Adrenal gland (tissue), 12 donors: ENCODE data around the gene PNPLA2. TPM values are rescaled to one million over a fixed set of nuclear protein-coding genes. Genes with fewer than 3 reads are reported as not detected.

Source experiments
- DNase-seq, 7 donors: peaks; one replicate each; pipeline ENCODE4 v3.0.0-alpha.2; 2019 to 2020
- H3K27ac ChIP-seq, 5 donors: fragments of 200-600 bp; sonication (generic) in 4 of 5; 1 replicate in 3 of 5; 2 replicates in 2 of 5; pipeline versions ENCODE4 v1.5.1 to v1.8.0; 2016 to 2020; ENCODE audit warnings: mild to moderate bottlenecking in 1 of 5
- H3K27me3 ChIP-seq: fragments of 200-600 bp; 2 replicates; pipeline ENCODE4 v1.8.0; 2021
- H3K36me3 ChIP-seq, 2 donors: fragments of 200-600 bp; replicated peaks in 1 of 2; 1 replicate in 1 of 2; 2 replicates in 1 of 2; pipeline versions ENCODE4 v1.5.1 to v1.8.0; 2018 to 2022
- H3K4me1 ChIP-seq, 2 donors: fragments of 200-600 bp; replicated peaks in 1 of 2; 1 replicate in 1 of 2; 2 replicates in 1 of 2; pipeline versions ENCODE4 v1.5.1 to v1.8.0; 2018 to 2021
- H3K4me3 ChIP-seq, 4 donors: fragments of 200-600 bp; sonication (generic) in 3 of 4; one replicate each; pipeline ENCODE4 v1.5.1; 2016 to 2018
- H3K9me3 ChIP-seq, 3 donors: fragments of 200-600 bp; sonication (generic) in 1 of 3; replicated peaks in 1 of 3; 1 replicate in 2 of 3; 2 replicates in 1 of 3; pipeline versions ENCODE4 v1.5.1 to v1.8.0; 2016 to 2021
- POLR2A ChIP-seq, 2 donors: fragments of 450-650 bp; IDR thresholded peaks; one replicate each; pipeline ENCODE4 v1.6.1; 2017; ENCODE audit warnings: antibody characterized with exemption in 2 of 2, mild to moderate bottlenecking in 2 of 2, moderate library complexity in 1 of 2
- WGBS, 4 donors: extraction: QIAGEN DNeasy Blood & Tissue Kit in 2 of 4; methylation state at CpG; one replicate each; pipeline versions ENCODE4 v1.1.5 to v1.1.7; 2013 to 2017; 5-methylcytosine and 5-hydroxymethylcytosine counted together
- intact Hi-C, 2 donors: fragments of 100-400 bp; cut with DNase I; formaldehyde crosslinking; loops; one replicate each; pipeline versions ENCODE4 v1.14.1 to v1.15.0; 2022 to 2023
- polyA plus RNA-seq, 3 donors: library from polyadenylated mRNA; stranded (reverse); fragments of 200-250 nt in 2 of 3; fragments of 350-450 nt in 1 of 3; fragmentation: Illumina TruSeq in 1 of 3; extraction: RNeasy Lipid Tissue Mini Kit (QIAGEN cat#74804) in 1 of 3; gene quantifications; one replicate each; pipeline ENCODE4 v1.2.3, GENCODE V29; 2013 to 2014
- total RNA-seq, 9 donors: library from RNA; depleted of rRNA in 4 of 9; stranded (reverse); fragments of >200 nt in 4 of 9; fragments of 120-200 nt in 1 of 9; fragmentation: NEBNext Ultra II Directional in 1 of 9; extraction: Animal tissue kit (Norgen Biotek cat#: 25700) in 1 of 9; gene quantifications; one replicate each; pipeline versions ENCODE4 v1.1.0 to v1.2.4, GENCODE V29; 2013 to 2023
- TF ChIP-seq, protein P1 (sequence below), 6 experiments: fragments of 450-650 bp in 4 of 6; fragments of 200-600 bp in 2 of 6; sonication (generic) in 1 of 6; IDR thresholded peaks; 1 replicate in 5 of 6; 2 replicates in 1 of 6; pipeline versions ENCODE4 v1.5.1 to v1.8.0; 2016 to 2021; ENCODE audit warnings: antibody characterized with exemption in 6 of 6, mild to moderate bottlenecking in 2 of 6, moderate library complexity in 1 of 6
- donor health status: healthy with polysubstance abuse.
- donor health status: Bipolar disorder and iron deficiency.
- donor health status: DM: yes; HTN: yes; CAD: no.
- donor health status: DM: no; HTN: no; CAD: no.
- donor health status: DM: no; HTN: no; CAD: no.
- donor health status: DM: yes; HTN: yes; CAD: no.

The PNPLA2 gene
- total and polyA plus RNA-seq, 12 donors, result 24.1 to 403 (median 124) TPM

DNA sequence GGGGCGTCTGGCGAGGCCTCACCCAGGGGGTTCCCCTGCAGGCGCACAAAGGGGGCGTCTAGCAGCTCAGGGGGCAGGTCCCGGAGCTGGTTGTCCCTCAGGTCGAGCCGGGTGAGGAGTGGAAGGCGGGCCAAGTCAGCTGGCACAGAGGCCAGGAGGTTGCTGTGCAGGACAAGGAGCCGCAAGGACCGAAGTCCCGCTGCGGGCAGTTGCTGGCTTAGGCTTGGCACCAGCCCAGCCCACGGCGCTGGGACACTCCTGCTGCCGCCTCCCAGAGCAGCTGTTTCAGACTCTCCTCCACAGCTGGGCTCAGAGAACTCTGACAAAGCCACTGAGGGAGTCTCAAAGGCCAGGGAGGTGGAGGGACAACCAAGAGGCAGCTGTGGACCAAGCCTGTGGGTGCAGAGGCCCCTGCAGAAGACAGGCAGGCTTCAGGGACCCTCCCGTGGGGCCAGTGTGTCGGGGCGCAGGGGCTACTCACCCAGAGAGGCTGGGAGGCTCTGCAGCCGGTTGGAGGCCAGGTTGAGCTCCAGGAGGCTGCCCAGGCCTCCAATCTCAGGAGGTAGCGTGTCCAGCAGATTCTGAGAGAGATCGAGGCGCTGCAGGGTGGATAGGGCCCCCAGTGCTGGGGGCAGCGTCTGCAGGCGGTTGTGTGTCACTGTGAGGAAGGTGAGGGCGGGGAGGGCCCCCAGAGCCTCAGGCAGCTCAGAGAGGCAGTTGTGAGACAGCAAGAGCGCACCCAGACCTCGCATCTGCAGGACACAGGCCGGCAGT, 15.8 kb upstream of the PNPLA2 start:
- Histone ChIP-seq H3K27me3 (no peaks in the 10 kb centered on the region), H3K9me3 (no peaks in the 10 kb centered on the region), H3K27ac (no peak overlapping the region), H3K36me3 (peaks cover 0 to 42% of the 10 kb centered on the region in 2 donors), H3K4me1 (peaks cover 8 to 17% of the 10 kb centered on the region in 2 donors), H3K4me3 (no peak overlapping the region)
- intact Hi-C loops, result no loop called here
- DNase-seq, result no peak
- no peak for TF ChIP-seq POLR2A (IDR thresholded peaks at IDR 0.05)
- TF ChIP-seq, protein P1, sequence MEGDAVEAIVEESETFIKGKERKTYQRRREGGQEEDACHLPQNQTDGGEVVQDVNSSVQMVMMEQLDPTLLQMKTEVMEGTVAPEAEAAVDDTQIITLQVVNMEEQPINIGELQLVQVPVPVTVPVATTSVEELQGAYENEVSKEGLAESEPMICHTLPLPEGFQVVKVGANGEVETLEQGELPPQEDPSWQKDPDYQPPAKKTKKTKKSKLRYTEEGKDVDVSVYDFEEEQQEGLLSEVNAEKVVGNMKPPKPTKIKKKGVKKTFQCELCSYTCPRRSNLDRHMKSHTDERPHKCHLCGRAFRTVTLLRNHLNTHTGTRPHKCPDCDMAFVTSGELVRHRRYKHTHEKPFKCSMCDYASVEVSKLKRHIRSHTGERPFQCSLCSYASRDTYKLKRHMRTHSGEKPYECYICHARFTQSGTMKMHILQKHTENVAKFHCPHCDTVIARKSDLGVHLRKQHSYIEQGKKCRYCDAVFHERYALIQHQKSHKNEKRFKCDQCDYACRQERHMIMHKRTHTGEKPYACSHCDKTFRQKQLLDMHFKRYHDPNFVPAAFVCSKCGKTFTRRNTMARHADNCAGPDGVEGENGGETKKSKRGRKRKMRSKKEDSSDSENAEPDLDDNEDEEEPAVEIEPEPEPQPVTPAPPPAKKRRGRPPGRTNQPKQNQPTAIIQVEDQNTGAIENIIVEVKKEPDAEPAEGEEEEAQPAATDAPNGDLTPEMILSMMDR (IDR thresholded peaks at IDR 0.05), result no peak
- 91 to 95% (median 94%) methylated on average over 6 to 28 of the region's 28 CpGs for WGBS, 4 donors

DNA sequence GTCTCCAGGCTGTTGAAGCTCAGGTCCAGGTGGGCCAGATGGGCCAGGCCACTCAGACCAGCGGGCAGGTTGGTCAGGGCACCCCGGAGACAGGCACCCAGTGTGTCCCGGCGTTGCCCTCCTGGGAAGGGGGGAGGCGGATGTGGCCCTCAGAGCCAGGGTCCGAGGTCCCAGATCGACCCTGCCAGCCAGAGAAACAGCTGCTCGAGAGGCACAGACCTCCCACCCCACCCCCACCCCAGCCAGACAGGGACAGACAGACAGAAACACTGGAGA, 15.3 kb upstream of the PNPLA2 start:
- TF ChIP-seq, protein P1 (IDR thresholded peaks at IDR 0.05), result no peak
- no peak for TF ChIP-seq POLR2A (IDR thresholded peaks at IDR 0.05)
- H3K4me3 ChIP-seq, result no peak overlapping the region
- DNase-seq, result no peak
- H3K36me3 ChIP-seq, result peaks cover 0 to 42% of the 10 kb centered on the region in 2 donors
- H3K27ac ChIP-seq, result no peak overlapping the region
- H3K9me3 ChIP-seq, result no peaks in the 10 kb centered on the region
- H3K27me3 ChIP-seq, result no peaks in the 10 kb centered on the region
- WGBS, 4 donors, result 56 to 95% (median 91%) methylated on average over 3 to 8 of the region's 8 CpGs; no CpG with 5 or more reads in 1 of the 4 donors
- intact Hi-C loops, result no loop called here
- H3K4me1 ChIP-seq, result peaks cover 9 to 18% of the 10 kb centered on the region in 2 donors

DNA sequence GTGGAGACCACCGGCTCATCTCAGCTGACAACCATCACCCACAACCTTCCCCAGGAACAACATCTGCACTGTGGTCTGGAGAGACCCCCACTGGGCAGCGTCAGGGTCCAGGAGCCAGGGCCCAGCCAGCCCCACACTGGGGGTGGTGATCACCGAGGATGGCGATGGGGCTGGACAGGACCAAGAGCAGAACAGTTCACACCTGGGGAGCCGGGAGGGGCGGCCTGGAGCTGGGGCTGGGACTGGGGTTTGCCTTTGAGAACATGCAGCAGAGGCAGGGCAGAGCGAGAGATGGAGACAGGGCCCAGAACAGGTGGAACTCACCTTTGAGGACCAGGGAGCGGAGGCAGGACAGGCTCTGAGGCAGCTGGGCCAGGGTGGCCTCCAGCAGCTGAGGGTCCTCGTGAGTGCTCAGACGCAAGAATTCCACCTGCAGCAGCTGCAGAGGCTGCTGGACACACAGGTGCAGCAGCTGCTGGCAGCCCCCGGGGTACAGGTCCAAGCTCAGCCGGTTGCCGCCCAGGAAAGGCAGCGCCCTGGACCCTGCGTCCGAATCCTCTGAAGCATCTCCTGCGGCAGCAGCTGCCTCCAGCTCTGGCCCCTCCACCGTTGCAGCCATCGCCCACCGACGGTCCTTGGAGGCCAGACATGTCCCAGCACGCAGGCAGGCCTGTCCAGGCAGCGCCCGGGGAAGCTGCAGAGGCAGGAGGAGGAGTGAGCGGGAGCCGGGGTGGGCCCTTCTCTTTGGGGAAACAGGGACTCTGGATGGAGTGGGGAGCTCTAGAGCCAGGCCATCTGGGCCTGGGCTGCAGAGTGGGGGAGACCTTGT, 14.7 kb upstream of the PNPLA2 start:
- H3K36me3 ChIP-seq, result peaks cover 0 to 41% of the 10 kb centered on the region in 2 donors
- WGBS, 4 donors, result 58 to 72% (median 60%) methylated on average over 8 to 26 of the region's 26 CpGs
- no peaks in the 10 kb centered on the region for H3K27me3 ChIP-seq
- H3K4me3 ChIP-seq, result peak overlapping the region in 1 of 4 donors; percentile 59
- TF ChIP-seq, protein P1 (IDR thresholded peaks at IDR 0.05), result no peak
- no peak for TF ChIP-seq POLR2A (IDR thresholded peaks at IDR 0.05)
- H3K9me3 ChIP-seq, result no peaks in the 10 kb centered on the region
- intact Hi-C loops, result no loop called here
- peaks cover 15 to 21% of the 10 kb centered on the region in 2 donors for H3K4me1 ChIP-seq
- H3K27ac ChIP-seq, result no peak overlapping the region
- DNase-seq, result peak in 1 of 7 donors; percentile 35

DNA sequence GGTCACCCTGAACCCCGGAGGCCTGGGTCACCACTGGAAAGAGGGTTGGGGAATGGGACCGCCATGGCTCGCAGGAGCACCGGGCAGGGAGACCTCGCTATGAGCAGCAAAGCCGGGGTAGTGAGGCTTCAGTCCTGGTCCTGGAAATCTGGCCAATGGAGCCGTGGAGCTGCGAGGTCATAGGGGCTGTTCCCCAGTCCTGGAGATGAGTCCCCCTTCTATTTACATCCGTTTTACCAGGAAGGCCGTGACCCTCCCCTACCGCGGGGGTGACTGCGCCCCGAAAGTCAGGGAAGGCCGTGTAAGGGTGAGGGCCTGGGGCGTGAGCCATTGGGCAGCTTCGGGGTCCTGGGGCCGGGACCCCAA, 14.1 kb upstream of the PNPLA2 start:
- H3K9me3 ChIP-seq, result no peaks in the 10 kb centered on the region
- peaks cover 0 to 35% of the 10 kb centered on the region in 2 donors for H3K36me3 ChIP-seq
- peak overlapping the region in 2 of 4 donors; percentile 56 to 59 for H3K4me3 ChIP-seq
- intact Hi-C loops, result no loop called here
- TF ChIP-seq, protein P1 (IDR thresholded peaks at IDR 0.05), result no peak
- TF ChIP-seq POLR2A (IDR thresholded peaks at IDR 0.05), result no peak
- peak overlapping the region in 2 of 5 donors; percentile 85 to 93 for H3K27ac ChIP-seq
- DNase-seq, result no peak
- no peaks in the 10 kb centered on the region for H3K27me3 ChIP-seq
- H3K4me1 ChIP-seq, result peaks cover 15 to 21% of the 10 kb centered on the region in 2 donors
- 4 to 15% (median 10%) methylated on average over 4 to 18 of the region's 18 CpGs for WGBS, 4 donors
